ENCODE results near the gene HOMER2. TPM values are rescaled to one million over a fixed set of nuclear protein-coding genes. Genes with fewer than 3 reads are reported as not detected.

Gene HOMER2
- total RNA-seq, 1 donor from 2014 or later, result 18.7 TPM

DNA sequence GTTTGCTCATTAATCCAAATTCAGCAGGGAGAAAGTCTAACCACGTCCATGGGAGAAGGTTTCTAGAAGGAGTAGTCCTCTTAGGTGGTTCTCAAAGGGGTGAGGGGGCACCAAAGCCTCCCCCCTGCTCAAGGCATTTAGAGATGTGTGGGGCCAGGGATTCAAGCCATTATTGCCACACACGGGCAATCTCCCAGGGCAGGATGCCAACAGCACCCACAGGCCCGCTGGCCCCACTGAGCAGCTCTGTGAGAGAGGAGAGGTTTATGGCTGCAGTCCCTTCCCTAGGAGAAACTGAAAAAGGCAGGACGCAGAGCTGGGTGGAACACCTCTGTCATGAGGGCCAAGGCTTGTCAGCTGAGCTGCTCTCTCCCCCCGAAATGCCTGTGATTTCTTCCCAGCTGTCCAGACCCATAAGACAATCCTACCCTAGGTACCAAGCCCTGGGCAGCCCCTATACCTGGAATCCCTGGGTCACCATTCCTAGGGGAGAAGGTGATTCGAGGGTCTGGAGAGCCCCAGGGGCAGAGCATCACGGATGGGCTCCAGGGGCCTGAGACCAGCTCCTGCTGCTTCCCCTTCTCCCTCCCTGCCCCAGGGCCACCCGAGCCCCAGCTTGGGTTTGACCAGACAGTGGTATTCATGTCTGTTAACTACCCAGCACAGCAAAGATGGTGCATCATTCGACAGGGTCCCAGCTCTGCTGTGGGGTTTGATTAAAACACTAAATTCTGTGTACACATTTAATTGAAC, 104.1 kb downstream of the HOMER2 start:
- peaks cover 31% of the 10 kb centered on the region for H3K4me1 Mint-ChIP-seq
- H3K4me3 Mint-ChIP-seq, result no peak overlapping the region
- H3K27ac Mint-ChIP-seq (ENCODE audit: unreplicated experiment), result no peak overlapping the region
- H3K36me3 Mint-ChIP-seq (ENCODE audit: low read depth), result no peaks in the 10 kb centered on the region
- TF ChIP-seq, protein P1, sequence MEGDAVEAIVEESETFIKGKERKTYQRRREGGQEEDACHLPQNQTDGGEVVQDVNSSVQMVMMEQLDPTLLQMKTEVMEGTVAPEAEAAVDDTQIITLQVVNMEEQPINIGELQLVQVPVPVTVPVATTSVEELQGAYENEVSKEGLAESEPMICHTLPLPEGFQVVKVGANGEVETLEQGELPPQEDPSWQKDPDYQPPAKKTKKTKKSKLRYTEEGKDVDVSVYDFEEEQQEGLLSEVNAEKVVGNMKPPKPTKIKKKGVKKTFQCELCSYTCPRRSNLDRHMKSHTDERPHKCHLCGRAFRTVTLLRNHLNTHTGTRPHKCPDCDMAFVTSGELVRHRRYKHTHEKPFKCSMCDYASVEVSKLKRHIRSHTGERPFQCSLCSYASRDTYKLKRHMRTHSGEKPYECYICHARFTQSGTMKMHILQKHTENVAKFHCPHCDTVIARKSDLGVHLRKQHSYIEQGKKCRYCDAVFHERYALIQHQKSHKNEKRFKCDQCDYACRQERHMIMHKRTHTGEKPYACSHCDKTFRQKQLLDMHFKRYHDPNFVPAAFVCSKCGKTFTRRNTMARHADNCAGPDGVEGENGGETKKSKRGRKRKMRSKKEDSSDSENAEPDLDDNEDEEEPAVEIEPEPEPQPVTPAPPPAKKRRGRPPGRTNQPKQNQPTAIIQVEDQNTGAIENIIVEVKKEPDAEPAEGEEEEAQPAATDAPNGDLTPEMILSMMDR (conservative IDR thresholded peaks at IDR 0.05), result no peak
- H3K27me3 Mint-ChIP-seq (ENCODE audit: low read depth), result no peaks in the 10 kb centered on the region
- no peak for DNase-seq (ENCODE audit: low read depth, low spot score)
- no peaks in the 10 kb centered on the region for H3K9me3 Mint-ChIP-seq

DNA sequence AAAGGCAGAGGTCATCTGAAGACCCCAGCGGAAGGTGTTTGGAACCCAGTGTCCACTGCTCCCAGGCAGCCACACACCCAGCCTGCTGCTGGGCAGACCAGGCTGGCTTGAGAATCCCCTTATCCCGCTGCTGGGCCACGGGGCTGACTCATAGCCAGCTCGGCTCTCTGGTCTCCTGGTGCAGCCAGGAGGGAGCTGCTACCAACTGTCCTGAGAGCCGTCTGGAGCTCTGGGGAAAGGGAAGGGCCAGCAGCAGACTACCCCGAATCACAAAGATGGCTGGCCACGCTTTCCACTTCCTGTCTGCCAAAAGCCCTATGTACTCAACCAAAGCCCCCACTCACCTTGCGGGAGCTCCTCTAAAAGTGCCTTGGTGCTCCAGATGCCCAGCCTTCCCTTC, 104.8 kb downstream of the HOMER2 start:
- DNase-seq (ENCODE audit: low read depth, low spot score), result no peak
- TF ChIP-seq, protein P1 (conservative IDR thresholded peaks at IDR 0.05), result no peak
- H3K9me3 Mint-ChIP-seq, result no peaks in the 10 kb centered on the region
- H3K4me3 Mint-ChIP-seq, result no peak overlapping the region
- H3K27ac Mint-ChIP-seq (ENCODE audit: unreplicated experiment), result no peak overlapping the region
- H3K36me3 Mint-ChIP-seq (ENCODE audit: low read depth), result peaks cover 2% of the 10 kb centered on the region
- H3K4me1 Mint-ChIP-seq, result peaks cover 31% of the 10 kb centered on the region
- H3K27me3 Mint-ChIP-seq (ENCODE audit: low read depth), result no peaks in the 10 kb centered on the region

DNA sequence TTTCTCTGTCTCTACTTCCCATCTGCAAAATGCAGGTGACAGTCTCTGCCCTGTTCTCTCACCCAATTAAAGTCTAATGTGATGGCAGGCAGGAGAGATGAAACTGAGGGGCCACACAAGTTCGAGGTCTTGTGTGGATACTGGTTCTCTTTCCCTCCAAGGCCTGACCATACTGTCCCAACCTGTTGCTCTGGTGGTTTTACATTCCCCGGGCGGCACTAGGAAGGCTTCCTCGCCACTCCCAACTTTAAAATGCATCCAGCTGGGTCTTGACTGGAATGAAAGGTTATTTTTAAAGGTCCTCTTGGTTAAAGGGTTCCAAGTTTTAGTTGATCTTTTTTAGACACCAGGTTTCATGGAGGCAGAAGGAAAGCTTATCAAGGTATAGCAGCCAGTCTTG, 105.9 kb downstream of the HOMER2 start:
- Mint-ChIP-seq H3K4me3 (no peak overlapping the region), H3K36me3 (ENCODE audit: low read depth) (peaks cover 6% of the 10 kb centered on the region), H3K27ac (ENCODE audit: unreplicated experiment) (no peak overlapping the region), H3K4me1 (peaks cover 25% of the 10 kb centered on the region), H3K27me3 (ENCODE audit: low read depth) (no peaks in the 10 kb centered on the region), H3K9me3 (no peaks in the 10 kb centered on the region)
- TF ChIP-seq, protein P1 (conservative IDR thresholded peaks at IDR 0.05), result no peak
- DNase-seq (ENCODE audit: low read depth, low spot score), result no peak

DNA sequence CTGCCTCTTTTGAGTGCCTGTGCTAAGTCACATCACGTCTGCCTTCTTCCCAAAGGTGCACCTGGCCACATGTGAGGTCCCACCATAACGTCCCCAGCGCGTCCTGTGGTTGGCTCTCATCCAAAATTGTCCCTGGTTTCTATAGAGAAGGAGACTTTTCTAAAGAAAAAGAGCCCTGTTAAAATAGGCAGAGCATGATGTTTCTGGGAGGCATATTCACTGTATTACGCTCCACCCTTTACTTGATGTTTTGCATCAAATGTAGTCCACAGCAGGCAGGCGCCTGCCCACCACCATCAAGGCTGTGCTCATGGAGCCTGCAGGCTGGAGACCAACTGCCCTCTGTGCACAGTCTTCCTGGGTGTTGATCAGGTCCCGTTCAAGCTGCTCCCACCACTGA, 106.8 kb downstream of the HOMER2 start:
- Mint-ChIP-seq H3K27ac (ENCODE audit: unreplicated experiment) (no peak overlapping the region), H3K4me3 (no peak overlapping the region), H3K9me3 (no peaks in the 10 kb centered on the region)

DNA sequence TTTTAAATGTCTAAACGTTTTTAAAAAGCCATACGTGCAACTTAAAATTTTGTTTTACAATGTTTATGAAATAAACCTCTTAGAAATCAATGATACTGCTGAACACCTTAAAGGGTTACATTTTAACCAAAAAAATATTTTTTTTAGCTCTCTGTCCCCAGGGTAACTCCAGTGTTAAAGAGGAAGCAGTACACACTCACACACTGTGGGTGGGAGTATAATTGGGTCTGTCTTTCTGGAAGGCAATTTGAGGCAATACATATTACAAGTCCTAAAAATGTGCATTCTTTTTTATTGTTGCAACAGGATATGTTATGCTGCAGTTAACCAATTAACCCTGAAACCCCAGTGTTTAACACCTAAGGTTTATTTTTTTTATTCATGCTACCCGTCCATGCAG, 109.0 kb downstream of the HOMER2 start:
- no peaks in the 10 kb centered on the region for H3K9me3 Mint-ChIP-seq
- DNase-seq (ENCODE audit: low read depth, low spot score), result no peak
- no peaks in the 10 kb centered on the region for H3K4me1 Mint-ChIP-seq
- H3K36me3 Mint-ChIP-seq (ENCODE audit: low read depth), result peaks cover 15% of the 10 kb centered on the region
- H3K4me3 Mint-ChIP-seq, result no peak overlapping the region
- TF ChIP-seq, protein P1 (conservative IDR thresholded peaks at IDR 0.05), result no peak
- H3K27ac Mint-ChIP-seq (ENCODE audit: unreplicated experiment), result no peak overlapping the region
- H3K27me3 Mint-ChIP-seq (ENCODE audit: low read depth), result no peaks in the 10 kb centered on the region

More for the DNA sequence above, 106.8 kb downstream of the HOMER2 start:
- H3K4me1 Mint-ChIP-seq, result peaks cover 17% of the 10 kb centered on the region
- H3K36me3 Mint-ChIP-seq (ENCODE audit: low read depth), result peaks cover 7% of the 10 kb centered on the region
- H3K27me3 Mint-ChIP-seq (ENCODE audit: low read depth), result no peaks in the 10 kb centered on the region
- TF ChIP-seq, protein P1 (conservative IDR thresholded peaks at IDR 0.05), result no peak
- no peak for DNase-seq (ENCODE audit: low read depth, low spot score)
